Measurements from ENCODE around the gene RNF183. TPM values are rescaled to one million over a fixed set of nuclear protein-coding genes. Genes with fewer than 3 reads are reported as not detected.
"Not testable (repeated sequence)": the region's sequence is repeated elsewhere in the genome, so short reads cannot be mapped to it uniquely, and the experiment has no call there.

Gene RNF183
- total RNA-seq, 1 donor from 2014 or later: not detected

DNA sequence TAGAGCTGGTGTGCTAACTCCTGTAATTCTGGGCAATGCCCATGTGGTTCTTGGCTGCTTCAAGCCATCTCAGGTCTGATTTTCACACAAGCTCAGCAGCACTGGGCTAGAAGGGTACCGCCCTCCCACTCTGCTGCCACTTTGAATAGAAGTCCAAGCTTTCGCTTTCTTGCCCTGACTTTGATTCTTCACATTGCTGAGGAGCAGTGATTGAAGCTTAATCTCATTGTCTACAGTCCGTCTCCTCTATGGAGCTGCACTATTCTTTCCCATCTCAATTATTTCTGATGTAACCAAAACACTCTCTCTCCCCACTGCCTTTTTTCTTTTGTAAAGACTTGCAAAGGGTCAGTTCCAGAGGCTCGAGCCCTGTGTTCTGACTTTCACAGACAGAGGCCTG, 12.9 kb upstream of the RNF183 start:
- no peak for DNase-seq (ENCODE audit: low read depth in 2 of 2)

- no peak for DNase-seq (ENCODE audit: low read depth in 2 of 2)
These were observed 12.1 kb upstream of the RNF183 start for GRCh38 chr9:113315231-113315630.

DNA sequence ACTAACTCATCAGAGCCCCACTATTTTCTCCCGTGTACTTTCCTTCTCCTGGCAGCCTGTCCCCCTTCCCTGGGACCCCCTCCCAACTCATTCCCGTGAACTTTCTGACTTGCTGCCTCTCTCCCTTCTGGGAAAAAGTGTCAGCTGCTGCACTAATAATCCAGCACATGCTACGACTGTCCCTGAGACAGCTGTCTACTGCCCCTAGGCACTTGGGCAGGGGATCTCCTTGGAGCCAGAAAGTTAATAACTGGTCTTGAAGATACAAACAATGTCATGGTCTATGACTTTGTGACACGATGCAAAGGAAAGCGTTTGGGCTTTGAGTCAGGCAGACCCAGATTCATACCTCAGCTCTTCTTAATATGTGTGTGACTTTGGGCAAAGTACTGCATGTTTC, 10.1 kb upstream of the RNF183 start:
- no peak for DNase-seq (ENCODE audit: low read depth in 2 of 2)

GRCh38 chr9:113311961-113312360, 8.8 kb upstream of the RNF183 start:
- DNase-seq (ENCODE audit: low read depth in 2 of 2): no peak

DNA sequence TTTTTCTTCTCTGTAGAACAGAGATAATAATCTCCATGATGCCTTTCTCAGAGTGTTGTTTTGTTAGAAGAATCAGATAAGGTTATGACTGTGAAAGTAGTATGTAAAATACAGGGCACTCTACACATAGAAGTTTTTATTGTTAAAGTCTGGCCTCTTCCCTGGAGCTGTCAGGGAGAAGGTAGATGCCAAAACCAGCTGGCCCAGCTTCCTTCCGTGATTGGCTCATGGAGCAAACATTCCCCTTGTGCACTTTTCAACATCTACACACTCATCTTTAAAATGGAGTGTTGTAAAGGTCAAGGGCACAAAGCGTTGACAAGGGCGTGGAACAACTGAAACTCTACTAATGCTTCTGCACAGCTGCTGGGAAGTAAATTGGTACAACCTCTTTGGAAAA, 7.4 kb upstream of the RNF183 start:
- peak; percentile 10 to 38 for DNase-seq (ENCODE audit: low read depth in 2 of 2)

- peak; percentile 61 to 73 for DNase-seq (ENCODE audit: low read depth in 2 of 2)
These were observed 6.1 kb upstream of the RNF183 start for GRCh38 chr9:113309204-113309813.

DNA sequence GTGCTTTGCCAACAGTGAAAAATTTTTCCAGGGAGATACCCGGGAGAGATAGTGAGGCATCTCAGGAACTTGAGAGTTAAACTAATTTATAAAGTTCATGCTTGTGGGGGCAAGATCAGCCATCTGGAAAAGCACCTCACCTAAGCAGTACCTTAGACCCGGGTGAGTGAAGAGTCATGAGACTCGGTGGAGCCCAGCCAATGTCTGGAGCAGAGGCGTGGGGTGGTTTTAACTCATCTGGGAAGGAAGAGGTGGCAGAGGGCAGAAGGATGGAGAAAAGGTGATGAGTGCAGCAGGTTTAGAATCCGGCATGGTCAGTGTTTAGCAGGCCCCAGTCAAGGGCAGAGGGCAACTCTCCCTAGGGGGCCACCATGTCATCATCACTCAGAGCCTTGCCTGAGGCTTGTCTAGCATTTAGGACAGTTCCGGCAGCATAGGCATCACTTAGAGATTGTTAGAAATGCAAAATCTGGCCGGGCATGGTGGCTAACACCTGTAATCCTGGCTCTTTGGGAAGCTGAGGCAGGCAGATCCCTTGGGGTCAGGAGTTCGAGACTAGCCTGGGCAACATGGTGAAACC, 4.3 kb upstream of the RNF183 start:
- no peak for DNase-seq (ENCODE audit: low read depth in 2 of 2)

- no peak for DNase-seq (ENCODE audit: low read depth in 2 of 2)
These were observed 3.4 kb upstream of the RNF183 start for GRCh38 chr9:113306566-113306965.

DNA sequence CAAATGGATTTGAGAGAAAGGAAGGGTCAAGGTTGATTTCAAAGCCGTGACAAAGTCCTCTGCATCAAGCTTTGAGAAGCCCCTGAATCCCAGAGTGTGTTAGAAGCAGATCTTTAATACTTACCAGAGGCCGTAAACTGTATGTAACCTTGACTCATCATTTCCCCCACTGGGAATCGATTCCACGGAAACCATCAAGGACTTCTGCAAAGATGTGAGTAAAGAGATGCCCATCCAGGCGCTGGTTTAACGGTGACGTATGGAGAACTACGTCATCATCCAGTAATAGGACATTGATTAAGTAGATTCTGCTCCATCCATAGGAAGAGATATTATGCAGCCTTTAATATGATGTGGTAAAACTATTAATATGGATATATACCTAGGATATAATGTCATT, 1.6 kb downstream of the RNF183 start:
- no peak for DNase-seq (ENCODE audit: low read depth in 2 of 2)

DNA sequence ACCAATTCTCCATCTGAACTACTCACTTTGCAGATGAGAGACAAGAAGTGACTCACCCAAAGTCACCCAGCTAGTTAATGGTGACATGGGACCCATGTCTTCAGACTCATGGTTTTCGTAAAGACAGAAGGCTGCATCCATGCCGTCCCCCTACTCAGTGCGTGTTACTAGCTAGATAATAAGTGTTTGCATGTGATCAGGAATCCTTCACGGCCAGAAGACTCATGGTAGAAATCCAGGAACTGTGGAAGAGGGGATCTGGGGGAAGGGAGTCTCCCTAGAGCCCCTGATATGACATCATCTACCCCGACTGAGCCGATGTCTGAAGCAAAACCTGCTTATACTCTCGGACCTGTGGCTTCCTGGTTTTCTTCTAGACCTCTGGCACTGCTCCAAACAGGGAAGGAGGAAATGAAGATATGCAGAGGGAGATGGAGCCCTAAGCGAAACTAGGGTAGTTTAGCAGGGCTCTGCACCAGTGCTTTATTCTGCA, 3.3 kb downstream of the RNF183 start:
- DNase-seq (ENCODE audit: low read depth in 2 of 2): peak in 1 of 2 donors; percentile 68

- no peak for DNase-seq (ENCODE audit: low read depth in 2 of 2)
These were observed 4.0 kb downstream of the RNF183 start for GRCh38 chr9:113298924-113299770.

DNA sequence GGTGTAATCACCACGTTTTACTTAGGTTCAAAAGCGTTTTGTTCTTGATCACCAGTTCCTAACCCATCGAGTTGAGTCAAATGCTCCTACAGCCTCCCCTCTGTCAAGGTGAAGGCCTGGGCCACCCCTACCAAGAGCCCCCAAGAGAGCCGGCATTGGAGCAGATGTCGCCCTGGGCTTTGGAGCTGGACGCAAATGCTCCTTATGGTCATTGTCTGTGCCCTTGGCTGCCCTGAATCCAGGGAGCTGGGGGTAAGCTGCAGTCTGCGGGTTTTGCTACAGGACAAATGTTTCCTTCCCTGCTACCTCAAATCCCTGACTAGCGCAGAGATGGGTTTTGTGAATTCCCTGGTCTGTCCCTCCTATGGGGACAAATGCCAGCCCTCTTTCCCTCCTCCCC, 4.9 kb downstream of the RNF183 start:
- no peak for DNase-seq (ENCODE audit: low read depth in 2 of 2)

- no peak for DNase-seq (ENCODE audit: low read depth in 2 of 2)
These were observed 6.2 kb downstream of the RNF183 start for GRCh38 chr9:113296796-113297558.

GRCh38 chr9:113296247-113296646, 6.9 kb downstream of the RNF183 start:
- not testable (repeated sequence) for DNase-seq (ENCODE audit: low read depth in 2 of 2)

DNA sequence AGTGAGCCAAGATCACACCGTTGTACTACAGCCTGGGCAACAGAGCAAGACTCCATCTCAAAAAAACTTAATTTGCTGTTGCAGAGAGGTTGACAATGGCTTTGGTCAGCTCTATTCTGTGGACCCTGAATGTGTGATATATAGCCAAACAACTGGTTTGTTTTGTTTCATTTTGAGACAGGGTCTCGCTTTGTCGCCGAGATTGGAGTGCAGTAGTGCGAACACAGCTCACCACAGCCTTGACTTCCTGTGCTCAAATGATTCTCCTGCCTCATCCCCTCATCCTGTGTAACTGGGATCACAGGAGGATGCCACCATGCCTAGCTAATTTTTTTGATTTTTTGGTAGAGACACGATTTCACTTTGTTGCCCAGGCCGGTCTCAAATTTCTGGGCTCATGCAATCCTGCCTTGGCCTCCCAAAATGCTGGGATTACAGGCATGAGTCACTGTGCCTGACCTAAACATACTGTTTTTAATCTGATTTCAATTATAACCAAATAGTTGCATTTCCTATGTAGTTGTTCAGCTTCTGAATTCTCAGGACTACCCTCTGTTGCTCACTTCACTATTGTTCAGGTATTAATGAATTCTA, 9.8 kb downstream of the RNF183 start:
- DNase-seq (ENCODE audit: low read depth in 2 of 2): no peak

GRCh38 chr9:113290052-113290607, 13.0 kb downstream of the RNF183 start:
- DNase-seq (ENCODE audit: low read depth in 2 of 2): peak in 1 of 2 donors; percentile 44

DNA sequence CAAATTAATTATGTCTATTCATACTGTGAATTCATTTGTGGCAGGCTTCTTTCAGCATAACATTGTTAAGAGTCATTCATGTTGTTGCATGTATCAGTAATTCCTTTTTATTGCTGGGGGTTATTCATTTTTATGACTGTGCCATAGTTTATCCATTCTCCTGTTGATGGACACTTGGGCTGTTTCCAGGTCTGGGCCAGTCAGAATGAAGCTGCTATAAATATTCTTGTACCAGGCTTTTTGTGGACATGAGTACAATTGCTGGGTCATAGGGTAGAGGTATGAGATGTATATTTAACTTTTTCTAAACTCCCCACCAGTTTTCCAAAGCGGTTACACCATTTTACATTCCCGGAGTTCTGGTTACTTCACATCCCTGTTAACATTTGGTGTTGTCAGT, 14.1 kb downstream of the RNF183 start:
- DNase-seq (ENCODE audit: low read depth in 2 of 2): peak in 1 of 2 donors; percentile 43

DNA sequence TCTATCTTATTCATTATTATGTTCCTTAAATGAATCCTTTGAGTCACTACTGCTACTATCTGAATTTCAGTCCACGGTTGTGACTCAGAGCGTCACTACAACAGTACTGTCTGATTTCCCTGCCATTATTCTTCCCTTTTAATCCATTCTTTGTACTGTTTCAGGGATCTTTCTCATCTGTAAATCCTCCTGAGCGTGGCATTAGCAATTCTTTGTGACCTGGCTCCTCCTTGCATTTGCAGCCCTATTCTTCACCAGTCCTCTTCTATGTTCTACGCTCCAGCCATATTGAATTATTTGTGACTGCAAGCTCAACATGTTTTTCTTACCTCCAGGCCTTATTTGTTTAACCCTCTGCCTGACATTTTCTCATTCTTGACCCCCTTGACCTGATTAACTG, 21.8 kb downstream of the RNF183 start:
- DNase-seq (ENCODE audit: low read depth in 2 of 2): no peak

- DNase-seq (ENCODE audit: low read depth in 2 of 2): no peak
These were observed 24.3 kb downstream of the RNF183 start for GRCh38 chr9:113278840-113279239.

DNA sequence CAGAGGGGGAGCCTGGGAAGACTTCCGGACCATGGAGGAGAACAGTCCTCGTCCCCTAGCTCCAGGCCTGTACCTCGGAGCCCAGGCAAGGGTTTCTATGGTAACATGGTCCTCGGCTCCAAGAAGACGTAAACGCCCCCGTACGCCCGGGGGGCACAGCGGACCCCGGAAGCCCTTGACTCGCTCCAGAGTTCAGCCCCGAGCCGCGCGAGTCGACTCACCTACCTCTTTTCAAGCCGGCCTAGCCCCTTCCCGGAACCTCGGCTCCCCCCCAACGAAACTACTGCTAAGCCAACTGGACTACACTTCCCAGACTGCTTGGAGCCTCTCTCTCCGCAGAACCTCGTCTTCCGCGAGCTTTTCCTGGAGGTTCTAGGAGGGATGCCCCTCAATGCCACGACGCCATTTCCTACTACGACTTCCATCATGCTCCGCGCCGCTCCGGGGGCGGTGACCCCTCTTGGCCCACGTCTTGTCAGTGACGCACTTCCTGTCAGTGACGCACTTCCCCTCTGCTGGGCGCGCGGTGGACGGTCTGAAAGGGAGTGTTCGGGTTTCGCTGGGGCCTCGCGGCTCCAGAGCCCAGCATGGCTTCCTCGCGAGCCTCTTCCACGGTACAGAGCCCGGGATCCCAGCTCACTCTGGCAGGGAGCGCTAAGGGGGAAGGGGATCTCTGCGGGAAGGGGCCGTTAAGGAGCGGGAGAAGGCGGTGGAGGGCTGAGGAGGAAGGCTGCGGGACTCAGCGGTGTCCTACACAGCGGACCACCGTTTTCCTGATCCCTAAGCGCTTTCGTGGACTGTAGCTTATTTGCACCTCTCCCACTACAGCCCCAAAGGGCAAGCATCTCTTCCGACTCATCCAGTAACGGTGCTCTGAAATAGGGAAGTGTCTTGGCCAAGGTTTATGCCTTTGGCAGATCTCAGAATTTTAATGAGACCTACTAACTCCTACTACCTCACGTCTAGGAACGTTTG, 27.7 kb downstream of the RNF183 start, which contains the start of the genes CDC26 and PRPF4:
Gene CDC26 (minus strand): TSS at position 416 of the 975 bp plus-strand sequence. CDS start 3,065 bp downstream, outside the sequence.
Gene PRPF4 (plus strand): TSS at position 502 of the 975 bp plus-strand sequence. CDS start 86 bp downstream, at position 588.
- peak; percentile 99 for DNase-seq (ENCODE audit: low read depth in 2 of 2)
